HCT116 (cell line): ENCODE data around the gene TUT1. TPM values are rescaled to one million over a fixed set of nuclear protein-coding genes. Genes with fewer than 3 reads are reported as not detected.

Source experiments
- ATAC-seq: fragments of 200-7000 bp; cut with Tn5 transposase; 2 replicates; pipeline ENCODE4 v1.9.1; 2020; ENCODE audit warnings: mild to moderate bottlenecking, moderate library complexity
- BruUV-seq: library from RNA; stranded (reverse); fragments of 400-500 nt; replicated peaks from 2 replicates; lab custom pipeline; 2021; lab: Mats Ljungman, UMichigan
- CTCF ChIA-PET: fragments of 300-600 bp; sonication (Branson Sonifier 250); formaldehyde crosslinking; loops from one replicate; lab custom pipeline; 2021; ENCODE audit warnings: antibody characterized with exemption; lab: Charles Lee
- POLR2A ChIA-PET: fragments of 300-600, 350-600 bp; sonication (Branson Sonifier 250); formaldehyde crosslinking; loops from one replicate; lab custom pipeline; 2021; ENCODE audit warnings: antibody characterized with exemption; lab: Charles Lee
- RAD21 ChIA-PET, 2 experiments: fragments of 300-600 bp; sonication (Branson Sonifier 250); formaldehyde crosslinking; loops; one replicate each; lab custom pipeline; 2023; ENCODE audit warnings: low total read pairs in 2 of 2; ENCODE audit not compliant: uncharacterized antibody in 2 of 2, unreplicated experiment in 2 of 2, low non-redundant PET in 1 of 2; lab: Charles Lee
- DNase-seq: peaks from one replicate; pipeline ENCODE4 v3.0.0-alpha.2; 2010; ENCODE audit warnings: low read depth, low spot score
- H2AFZ ChIP-seq: fragments of 200-600 bp; shearing (Covaris generic), sonication (generic); 2 replicates; pipeline ENCODE4 v1.6.1; 2017; ENCODE audit warnings: low read depth, mixed run types, mixed read lengths, antibody characterized with exemption, low read length; ENCODE audit not compliant: poor library complexity, severe bottlenecking
- H3K27ac ChIP-seq: 2 replicates; pipeline ENCODE4 v1.5.1; 2012; ENCODE audit warnings: low read depth, low read length
- H3K27me3 ChIP-seq: fragments of 200-600 bp; sonication (generic); 2 replicates; pipeline ENCODE4 v1.6.1; 2016; ENCODE audit warnings: mixed run types, low read length, mixed read lengths; ENCODE audit not compliant: insufficient read depth
- H3K36me3 ChIP-seq, 2 experiments: fragments of 200-500 bp in 1 of 2; fragments of 200-600 bp in 1 of 2; sonication (Bioruptor generic) in 1 of 2; sonication (generic) in 1 of 2; 2 replicates each; pipeline versions ENCODE4 v1.5.1 to v1.6.1; 2014 to 2016; ENCODE audit warnings: low read length in 2 of 2, inconsistent platforms in 1 of 2, mixed read lengths in 1 of 2, mixed run types in 1 of 2; ENCODE audit not compliant: insufficient read depth in 2 of 2, control insufficient read depth in 1 of 2
- H3K4me1 ChIP-seq, 2 experiments: fragments of 200-600 bp in 1 of 2; sonication (generic) in 1 of 2; 2 replicates each; pipeline versions ENCODE4 v1.5.1 to v1.6.1; 2012 to 2017; ENCODE audit warnings: low read length in 2 of 2, inconsistent platforms in 1 of 2, mild to moderate bottlenecking in 1 of 2, mixed read lengths in 1 of 2, mixed run types in 1 of 2, moderate library complexity in 1 of 2; ENCODE audit not compliant: insufficient read depth in 2 of 2, control insufficient read depth in 1 of 2
- H3K4me2 ChIP-seq: fragments of 200-600 bp; sonication (generic); 2 replicates; pipeline ENCODE4 v1.6.1; 2017; ENCODE audit warnings: mixed run types, low read length, mixed read lengths
- H3K4me3 ChIP-seq, 2 experiments: fragments of 200-600 bp in 1 of 2; sonication (generic) in 1 of 2; replicated peaks in 1 of 2; 2 replicates each; pipeline ENCODE4 v1.5.1; 2011 to 2016; ENCODE audit warnings: low read length in 2 of 2, control low read depth in 1 of 2, low read depth in 1 of 2, mild to moderate bottlenecking in 1 of 2, mixed read lengths in 1 of 2, mixed run types in 1 of 2
- H3K79me2 ChIP-seq: fragments of 200-600 bp; sonication (generic); 2 replicates; pipeline ENCODE4 v1.6.1; 2017; ENCODE audit warnings: mild to moderate bottlenecking, mixed run types, low read length, moderate library complexity, mixed read lengths; ENCODE audit not compliant: insufficient read depth
- H3K9ac ChIP-seq: fragments of 200-600 bp; sonication (generic); 2 replicates; pipeline ENCODE4 v1.6.1; 2016; ENCODE audit warnings: low read length, mixed read lengths
- H3K9me2 ChIP-seq: fragments of 200-600 bp; sonication (generic), shearing (Covaris generic); 2 replicates; pipeline ENCODE4 v1.6.1; 2017; ENCODE audit warnings: mixed run types, mild to moderate bottlenecking, moderate library complexity; ENCODE audit not compliant: insufficient read depth
- H3K9me3 ChIP-seq, 2 experiments: fragments of 200-500 bp in 1 of 2; fragments of 200-600 bp in 1 of 2; sonication (Bioruptor generic) in 1 of 2; sonication (generic) in 1 of 2; 2 replicates each; pipeline ENCODE4 v1.6.1; 2014 to 2017; ENCODE audit warnings: low read length in 2 of 2, mixed read lengths in 2 of 2, inconsistent platforms in 1 of 2, low read depth in 1 of 2, mild to moderate bottlenecking in 1 of 2, mixed run types in 1 of 2, moderate library complexity in 1 of 2; ENCODE audit not compliant: control insufficient read depth in 1 of 2, insufficient read depth in 1 of 2
- H4K20me1 ChIP-seq: fragments of 200-600 bp; sonication (generic), shearing (Covaris generic); 2 replicates; pipeline ENCODE4 v1.6.1; 2017; ENCODE audit warnings: mixed run types, mild to moderate bottlenecking, moderate library complexity; ENCODE audit not compliant: insufficient read depth
- CBX3 ChIP-seq: IDR thresholded peaks from 2 replicates; pipeline ENCODE4 v1.6.1; 2012; ENCODE audit warnings: low read depth
- CEBPB ChIP-seq: IDR thresholded peaks from 2 replicates; pipeline ENCODE4 v1.6.1; 2012; ENCODE audit warnings: low read depth
- ELF1 ChIP-seq: IDR thresholded peaks from 2 replicates; pipeline ENCODE4 v1.6.1; 2012; ENCODE audit warnings: low read depth, borderline replicate concordance
- EZH2 ChIP-seq: fragments of 200-600 bp; sonication (generic); IDR thresholded peaks from 2 replicates; pipeline ENCODE4 v1.6.1; 2017; ENCODE audit warnings: antibody characterized with exemption, mixed run types
- EZH2phosphoT487 ChIP-seq: fragments of 200-600 bp; IDR thresholded peaks from 2 replicates; pipeline ENCODE4 v1.6.1; 2018; ENCODE audit warnings: antibody characterized with exemption, borderline replicate concordance
- POLR2A ChIP-seq: IDR thresholded peaks from 2 replicates; pipeline ENCODE4 v1.7.0; 2011; ENCODE audit warnings: borderline replicate concordance; ENCODE audit not compliant: insufficient read depth, insufficient read length; ENCODE audit errors: extremely low read depth
- POLR2AphosphoS5 ChIP-seq: IDR thresholded peaks from 2 replicates; pipeline ENCODE4 v1.6.1; 2011; ENCODE audit warnings: mild to moderate bottlenecking, low read depth, low read length, moderate library complexity
- RAD21 ChIP-seq: IDR thresholded peaks from 2 replicates; pipeline ENCODE4 v1.6.1; 2012; ENCODE audit warnings: low read depth, mild to moderate bottlenecking
- SIN3A ChIP-seq: IDR thresholded peaks from 2 replicates; pipeline ENCODE4 v1.6.1; 2012; ENCODE audit warnings: low read depth
- SP1 ChIP-seq: IDR thresholded peaks from 2 replicates; pipeline ENCODE4 v1.6.1; 2012; ENCODE audit warnings: low read depth
- SRF ChIP-seq: IDR thresholded peaks from 2 replicates; pipeline ENCODE4 v1.6.1; 2012; ENCODE audit warnings: low read depth
- TCF7L2 ChIP-seq: IDR thresholded peaks from 2 replicates; pipeline ENCODE4 v1.7.0; 2011; ENCODE audit warnings: borderline replicate concordance, inconsistent platforms; ENCODE audit not compliant: insufficient read depth, insufficient read length; ENCODE audit errors: extremely low read depth
- ZFX ChIP-seq: fragments of 450-650 bp; IDR thresholded peaks from 2 replicates; pipeline ENCODE4 v1.6.1; 2017
- ZNF274 ChIP-seq: fragments of 200-500 bp; sonication (Bioruptor generic); IDR thresholded peaks from 2 replicates; pipeline ENCODE4 v1.6.1; 2014; ENCODE audit warnings: mild to moderate bottlenecking, low read depth, low read length, inconsistent platforms
- intact Hi-C: fragments of 100-400 bp; cut with micrococcal nuclease; formaldehyde crosslinking; loops from 2 replicates; pipeline ENCODE4 v1.10.0; 2022
- total RNA-seq: library from RNA; stranded (reverse); gene quantifications from one replicate; pipeline ENCODE4 v1.2.1, GENCODE V29; 2021; ENCODE audit not compliant: unreplicated experiment
- TF ChIP-seq, protein P1 (sequence below), 3 experiments: fragments of 200-600 bp in 1 of 3; sonication (generic) in 1 of 3; IDR thresholded peaks in 2 of 3; conservative IDR thresholded peaks in 1 of 3; 2 replicates each; pipeline ENCODE4 v1.5.1; 2012 to 2017; ENCODE audit warnings: low read depth in 2 of 3, low read length in 2 of 3, antibody characterized with exemption in 1 of 3, borderline replicate concordance in 1 of 3, control low read depth in 1 of 3, mild to moderate bottlenecking in 1 of 3, mixed read lengths in 1 of 3, mixed run types in 1 of 3, moderate library complexity in 1 of 3; ENCODE audit not compliant: insufficient read depth in 1 of 3
- TF ChIP-seq, protein P2 (sequence below): IDR thresholded peaks from 2 replicates; pipeline ENCODE4 v1.6.1; 2012
- TF ChIP-seq, protein P3 (sequence below): IDR thresholded peaks from 2 replicates; pipeline ENCODE4 v1.6.1; 2012

TUT1 gene
- total RNA-seq, 1 experiment from 2014 or later: 49.0 TPM

DNA sequence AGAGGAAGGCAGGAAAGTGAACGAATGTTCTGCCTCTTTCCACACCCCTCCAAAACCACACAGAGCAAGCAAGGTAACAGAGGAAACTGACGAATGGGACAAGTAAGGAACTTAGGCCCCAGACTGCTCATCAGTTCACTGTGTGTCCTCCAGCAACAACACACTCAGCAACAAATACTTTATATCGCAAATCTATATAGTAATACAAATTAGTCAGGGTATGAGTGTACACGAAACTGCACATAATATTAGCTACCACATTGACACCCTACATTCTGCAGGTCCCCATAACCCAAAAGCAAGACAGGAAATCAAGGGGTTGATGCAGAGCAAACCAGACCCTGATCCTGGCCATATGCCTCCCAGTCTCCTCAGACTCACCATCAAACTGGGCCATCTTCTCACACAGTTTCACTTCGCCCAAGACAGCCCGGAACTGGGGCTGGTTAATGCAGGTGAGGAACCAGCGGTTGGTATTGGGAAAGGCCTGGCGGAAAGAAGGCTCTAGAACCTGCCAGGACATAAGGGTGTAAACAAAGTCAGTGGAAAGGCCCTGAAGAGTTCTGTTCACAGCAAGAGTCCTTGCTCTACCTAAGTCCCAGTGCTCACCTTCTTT lies 24.2 kb downstream of the TUT1 start:
- RAD21 ChIA-PET: no interaction called here
- Histone ChIP-seq H4K20me1 (peaks cover 31% of the 10 kb centered on the region; the same call in 1 of the 2 replicates), H3K4me3 (no peak overlapping the region), H3K79me2 (peaks cover 99% of the 10 kb centered on the region), H3K4me2 (no peak overlapping the region), H3K9me3 (no peaks in the 10 kb centered on the region), H2AFZ (no peak overlapping the region), H3K27ac (no peak overlapping the region), H3K4me1 (peaks cover 16 to 57% of the 10 kb centered on the region in 2 experiments; a peak in 3 of 4 replicates), H3K9ac (no peak overlapping the region), H3K27me3 (no peaks in the 10 kb centered on the region), H3K36me3 (peaks cover 63 to 82% of the 10 kb centered on the region in 2 experiments), H3K9me2 (no peaks in the 10 kb centered on the region)
- intact Hi-C loops: no loop called here
- POLR2A ChIA-PET: interaction anchor here (1.2 to 1.3 kb wide), 2 partner anchors 8 to 28 kb away, joined by 3 to 4 read pairs; no protein-coding TSS in a partner anchor
- TF ChIP-seq EZH2 (no peak), ELF1 (no peak), SP1 (no peak), CEBPB (no peak), RAD21 (no peak), POLR2A (no peak), TCF7L2 (no peak), ZFX (no peak), POLR2AphosphoS5 (no peak), SRF (no peak), ZNF274 (no peak), EZH2phosphoT487 (no peak), CBX3 (no peak), SIN3A (no peak)
- TF ChIP-seq, protein P1, sequence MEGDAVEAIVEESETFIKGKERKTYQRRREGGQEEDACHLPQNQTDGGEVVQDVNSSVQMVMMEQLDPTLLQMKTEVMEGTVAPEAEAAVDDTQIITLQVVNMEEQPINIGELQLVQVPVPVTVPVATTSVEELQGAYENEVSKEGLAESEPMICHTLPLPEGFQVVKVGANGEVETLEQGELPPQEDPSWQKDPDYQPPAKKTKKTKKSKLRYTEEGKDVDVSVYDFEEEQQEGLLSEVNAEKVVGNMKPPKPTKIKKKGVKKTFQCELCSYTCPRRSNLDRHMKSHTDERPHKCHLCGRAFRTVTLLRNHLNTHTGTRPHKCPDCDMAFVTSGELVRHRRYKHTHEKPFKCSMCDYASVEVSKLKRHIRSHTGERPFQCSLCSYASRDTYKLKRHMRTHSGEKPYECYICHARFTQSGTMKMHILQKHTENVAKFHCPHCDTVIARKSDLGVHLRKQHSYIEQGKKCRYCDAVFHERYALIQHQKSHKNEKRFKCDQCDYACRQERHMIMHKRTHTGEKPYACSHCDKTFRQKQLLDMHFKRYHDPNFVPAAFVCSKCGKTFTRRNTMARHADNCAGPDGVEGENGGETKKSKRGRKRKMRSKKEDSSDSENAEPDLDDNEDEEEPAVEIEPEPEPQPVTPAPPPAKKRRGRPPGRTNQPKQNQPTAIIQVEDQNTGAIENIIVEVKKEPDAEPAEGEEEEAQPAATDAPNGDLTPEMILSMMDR (IDR thresholded peaks at IDR 0.05 in 2 of 3, conservative IDR thresholded peaks at IDR 0.05 in 1 of 3; ENCODE audit: borderline replicate concordance in 1 of 3, insufficient read depth in 1 of 3, low read depth in 2 of 3, low read length in 2 of 3): no peak
- TF ChIP-seq, protein P2, sequence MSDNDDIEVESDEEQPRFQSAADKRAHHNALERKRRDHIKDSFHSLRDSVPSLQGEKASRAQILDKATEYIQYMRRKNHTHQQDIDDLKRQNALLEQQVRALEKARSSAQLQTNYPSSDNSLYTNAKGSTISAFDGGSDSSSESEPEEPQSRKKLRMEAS: no peak
- TF ChIP-seq, protein P3, sequence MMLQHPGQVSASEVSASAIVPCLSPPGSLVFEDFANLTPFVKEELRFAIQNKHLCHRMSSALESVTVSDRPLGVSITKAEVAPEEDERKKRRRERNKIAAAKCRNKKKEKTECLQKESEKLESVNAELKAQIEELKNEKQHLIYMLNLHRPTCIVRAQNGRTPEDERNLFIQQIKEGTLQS: no peak
- CTCF ChIA-PET: no interaction called here
- DNase-seq (no peak), ATAC-seq (no peak)
- no TSS peak for BruUV-seq
